ENCODE data around the gene CFAP298.
"Not testable (repeated sequence)": the region's sequence is repeated elsewhere in the genome, so short reads cannot be mapped to it uniquely, and the experiment has no call there.

The CFAP298 gene

GRCh38 chr21:32565856-32566465, 46.2 kb downstream of the CFAP298 start:
- no peak for DNase-seq

DNA sequence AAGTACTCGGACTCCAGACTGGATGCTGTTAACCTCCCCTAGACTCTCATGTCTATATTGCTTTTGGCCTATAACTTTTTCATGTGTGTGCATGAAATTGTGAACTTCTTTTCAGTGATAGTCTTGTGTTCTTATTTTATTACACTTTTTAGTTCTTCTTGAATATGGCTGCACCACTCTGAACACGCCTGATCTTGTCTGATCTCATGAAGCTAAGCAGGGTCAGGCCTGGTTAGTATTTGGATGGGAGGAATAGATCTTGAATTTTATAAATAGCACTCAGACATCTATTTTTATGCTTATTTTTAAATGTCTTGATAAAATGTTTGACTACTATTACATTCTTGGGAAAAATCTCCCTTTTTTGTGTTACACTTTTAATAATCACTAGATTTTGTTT, 49.3 kb downstream of the CFAP298 start:
- DNase-seq = no peak

DNA sequence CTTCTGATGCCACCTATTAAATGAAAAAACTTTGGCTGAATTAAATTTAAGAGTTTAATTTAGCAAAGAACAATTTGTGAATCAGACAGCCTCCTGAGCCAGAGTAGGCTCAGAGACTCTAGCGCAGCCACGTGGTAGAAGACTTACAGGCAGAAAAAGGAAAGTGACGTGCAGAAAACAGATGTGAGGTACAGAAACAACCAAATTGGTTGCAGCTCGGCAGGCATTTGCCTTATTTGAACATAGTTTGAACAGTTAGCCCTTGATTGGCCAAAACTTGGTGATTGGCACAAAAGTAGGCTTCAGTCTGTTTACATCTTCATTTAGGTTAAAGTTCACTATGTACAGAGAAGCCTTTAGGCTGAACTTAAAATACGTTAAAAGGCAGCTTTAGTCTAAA, 49.8 kb downstream of the CFAP298 start:
- no peak for DNase-seq

- not testable (repeated sequence) for DNase-seq
Observed at GRCh38 chr21:32561476-32561875, 50.7 kb downstream of the CFAP298 start.

GRCh38 chr21:32560896-32561295, 51.3 kb downstream of the CFAP298 start:
- DNase-seq = no peak

DNA sequence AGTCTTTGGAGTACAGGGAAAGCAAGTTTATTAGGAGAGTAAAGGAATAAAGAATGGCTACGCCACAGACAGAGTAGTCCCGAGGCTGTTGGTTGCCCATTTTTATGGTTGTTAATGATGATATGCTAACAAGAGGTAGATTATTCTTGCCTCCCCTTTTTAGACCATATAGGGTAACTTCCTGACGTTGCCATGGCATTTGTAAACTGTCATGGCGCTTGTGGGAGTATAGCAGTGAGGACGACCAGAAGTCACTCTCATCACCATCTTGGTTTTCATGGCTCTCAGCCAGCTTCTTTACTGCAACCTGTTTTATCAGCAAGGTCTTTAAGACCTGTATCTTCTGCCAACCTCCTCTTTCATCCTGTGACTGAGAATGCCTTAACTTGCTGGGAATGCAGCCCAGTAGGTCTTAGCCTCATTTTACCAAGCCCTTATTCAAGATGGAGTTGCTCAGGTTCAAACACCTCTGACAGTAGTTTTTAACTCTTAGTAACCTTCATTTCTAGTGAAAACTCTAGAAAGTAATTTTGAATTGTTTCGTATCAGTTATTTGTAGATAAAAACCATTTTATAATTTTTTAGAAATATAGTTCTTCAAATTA, 53.1 kb downstream of the CFAP298 start:
- no peak for DNase-seq

- no peak for DNase-seq
Observed at GRCh38 chr21:32558106-32558505, 54.1 kb downstream of the CFAP298 start.

DNA sequence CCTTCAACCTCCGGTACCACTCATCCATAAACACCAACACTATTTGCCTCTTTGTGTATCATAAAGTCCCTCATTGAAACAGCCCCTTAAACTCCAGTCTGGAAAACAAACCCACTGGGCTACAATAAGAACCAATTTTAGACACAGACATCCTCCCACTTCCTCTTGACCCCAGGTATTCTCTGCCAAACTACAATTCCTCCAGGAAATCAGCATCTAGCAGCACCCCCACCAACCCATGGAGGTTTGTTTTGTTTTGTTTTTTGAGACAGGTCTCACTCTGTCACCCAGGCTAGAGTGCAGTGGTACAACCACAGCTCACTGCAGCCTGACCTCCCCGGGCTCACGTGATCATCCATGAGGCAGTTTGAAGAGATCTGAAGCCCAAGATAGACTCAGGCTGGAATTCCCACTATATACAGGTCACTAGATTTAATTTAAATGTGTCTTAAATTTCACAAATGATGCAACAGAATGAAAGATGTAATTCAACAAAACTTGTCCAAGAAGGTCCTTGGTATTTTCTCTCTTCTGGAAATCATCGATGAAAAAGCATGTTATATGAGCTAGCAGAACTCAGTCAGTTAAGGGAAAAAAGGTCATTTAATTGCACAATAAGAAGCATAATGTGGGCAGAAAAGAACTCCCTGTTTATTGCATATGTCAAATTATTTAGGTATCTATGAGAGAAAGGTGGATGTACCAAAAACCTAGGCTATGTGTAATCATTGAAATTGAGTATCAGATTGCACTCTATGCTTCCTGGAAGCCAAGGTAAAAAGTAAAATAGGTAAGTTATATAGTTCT, 57.1 kb downstream of the CFAP298 start:
- no peak for DNase-seq

DNA sequence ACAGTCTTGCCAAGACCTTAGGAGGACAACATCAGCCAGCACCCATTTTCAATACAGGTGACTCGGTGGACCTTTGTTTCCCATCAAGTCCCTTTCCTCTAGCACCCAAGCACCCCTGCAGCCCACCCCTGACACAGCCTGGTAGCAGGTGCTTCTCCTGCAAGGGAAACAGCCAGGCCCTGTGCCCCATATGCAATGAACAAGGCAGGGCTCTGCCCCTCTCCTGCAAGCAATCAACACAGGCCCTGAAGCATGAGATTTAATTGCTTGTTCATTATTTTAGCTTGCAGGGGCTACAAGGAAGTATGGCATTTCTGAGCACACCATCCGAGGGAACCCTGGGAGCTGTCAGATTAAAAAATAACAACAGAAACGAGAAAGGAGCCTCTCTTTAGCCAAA, 62.3 kb downstream of the CFAP298 start:
- no peak for DNase-seq

DNA sequence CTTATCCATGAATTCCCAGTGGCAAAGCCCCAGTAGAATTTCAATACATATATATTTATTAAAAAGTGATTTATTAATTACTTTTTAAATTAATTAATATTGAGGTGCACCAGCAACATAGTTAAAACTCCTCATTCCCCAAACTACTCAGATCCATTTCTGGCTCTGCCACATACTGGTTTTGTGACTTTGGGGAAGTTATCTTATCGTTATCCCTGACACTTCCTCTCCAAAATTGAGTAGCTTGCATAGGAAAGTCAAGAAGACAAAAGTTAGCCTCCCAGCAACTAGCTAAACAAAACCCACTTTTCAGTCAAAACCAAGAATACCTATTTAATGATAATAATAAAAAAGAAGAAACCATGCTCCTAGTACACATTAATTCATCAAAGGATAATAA, 62.7 kb downstream of the CFAP298 start:
- DNase-seq = no peak
